ENCODE measurements around the gene AK6. TPM values are rescaled to one million over a fixed set of nuclear protein-coding genes. Genes with fewer than 3 reads are reported as not detected.
A peak's percentile ranks its signal among the peaks of the same experiment; 100 is the strongest.
"Not testable (repeated sequence)": the region's sequence is repeated elsewhere in the genome, so short reads cannot be mapped to it uniquely, and the experiment has no call there.

AK6 gene
- total RNA-seq, 6 donors from 2014 or later, result 7.2 to 31.8 (median 18.2) TPM

GRCh38 chr5:69334793-69335268 is 34.5 kb downstream of the AK6 start:
- TF ChIP-seq CTCF (IDR thresholded peaks at IDR 0.05) (peak; percentile 74 to 86 (median 78)), POLR2A (IDR thresholded peaks at IDR 0.05) (no peak), POLR2AphosphoS5 (IDR thresholded peaks at IDR 0.05) (no peak), EP300 (IDR thresholded peaks at IDR 0.05) (no peak)
- peaks cover 8 to 18% (median 13%) of the 10 kb centered on the region in 4 donors for H3K4me1 ChIP-seq
- H3K4me3 ChIP-seq, result peak overlapping the region in 2 of 4 donors; percentile 15 to 25
- DNase-seq (peak; percentile 90 to 94), ATAC-seq (ENCODE audit: low FRiP score in 2 of 2) (peak; percentile 91 to 94)
- H3K27me3 ChIP-seq, result no peaks in the 10 kb centered on the region
- H3K36me3 ChIP-seq, result no peaks in the 10 kb centered on the region
- no peaks in the 10 kb centered on the region for H3K9me3 ChIP-seq
- no peak overlapping the region for H3K27ac ChIP-seq
- 11% methylated on average over 18 of the region's 18 CpGs for WGBS, 2 donors

GRCh38 chr5:69333668-69334315 is 35.5 kb downstream of the AK6 start:
- not testable (repeated sequence) for ATAC-seq (ENCODE audit: low FRiP score in 2 of 2); H3K9me3 ChIP-seq
- 95 to 96% methylated on average over 23 to 24 of the region's 25 CpGs for WGBS, 2 donors

GRCh38 chr5:69331528-69332445 is 37.5 kb downstream of the AK6 start:
- H3K4me1 ChIP-seq, result peaks cover 8 to 18% (median 13%) of the 10 kb centered on the region in 4 donors
- H3K4me3 ChIP-seq, result peak overlapping the region in 3 of 4 donors; percentile 54 to 64 (median 57)
- no peaks in the 10 kb centered on the region for H3K36me3 ChIP-seq
- no peaks in the 10 kb centered on the region for H3K9me3 ChIP-seq
- WGBS, 2 donors, result 45 to 68% methylated on average over 11 of the region's 11 CpGs
- no peaks in the 10 kb centered on the region for H3K27me3 ChIP-seq
- ATAC-seq (ENCODE audit: low FRiP score in 2 of 2) (peak in 1 of 2 donors; percentile 45), DNase-seq (peak in 1 of 2 donors; percentile 59)
- peak overlapping the region; percentile 65 to 84 (median 78) for H3K27ac ChIP-seq
- TF ChIP-seq POLR2AphosphoS5 (IDR thresholded peaks at IDR 0.05) (no peak), POLR2A (IDR thresholded peaks at IDR 0.05) (no peak), CTCF (IDR thresholded peaks at IDR 0.05) (no peak), EP300 (IDR thresholded peaks at IDR 0.05) (no peak)

More at GRCh38 chr5:69333668-69334315, 35.5 kb downstream of the AK6 start:
- not testable (repeated sequence) for H3K27me3 ChIP-seq, H3K4me3 ChIP-seq, H3K36me3 ChIP-seq, H3K27ac ChIP-seq
- peaks cover 8 to 18% (median 13%) of the 10 kb centered on the region in 4 donors for H3K4me1 ChIP-seq
- peak in 1 of 2 donors; percentile 72 for DNase-seq

GRCh38 chr5:69329905-69330489 is 39.3 kb downstream of the AK6 start:
- Histone ChIP-seq H3K27me3 (no peaks in the 10 kb centered on the region), H3K36me3 (no peaks in the 10 kb centered on the region), H3K9me3 (no peaks in the 10 kb centered on the region), H3K4me3 (no peak overlapping the region), H3K27ac (no peak overlapping the region), H3K4me1 (peaks cover 6 to 17% (median 13%) of the 10 kb centered on the region in 4 donors)
- ATAC-seq (ENCODE audit: low FRiP score in 2 of 2), result no peak
- 79 to 84% methylated on average over 9 of the region's 9 CpGs for WGBS, 2 donors
- TF ChIP-seq CTCF (IDR thresholded peaks at IDR 0.05) (no peak), POLR2AphosphoS5 (IDR thresholded peaks at IDR 0.05) (no peak), EP300 (IDR thresholded peaks at IDR 0.05) (no peak)
- DNase-seq, result no peak

- no peaks in the 10 kb centered on the region for H3K9me3 ChIP-seq
- ATAC-seq (ENCODE audit: low FRiP score in 2 of 2), result no peak
- no peaks in the 10 kb centered on the region for H3K27me3 ChIP-seq
- DNase-seq, result no peak
- H3K4me1 ChIP-seq, result peaks cover 0 to 4% (median 0%) of the 10 kb centered on the region in 4 donors
- H3K36me3 ChIP-seq, result no peaks in the 10 kb centered on the region
- H3K27ac ChIP-seq, result no peak overlapping the region
- no peak for TF ChIP-seq POLR2A (IDR thresholded peaks at IDR 0.05)
- TF ChIP-seq POLR2AphosphoS5 (IDR thresholded peaks at IDR 0.05), result no peak
- no peak for TF ChIP-seq EP300 (IDR thresholded peaks at IDR 0.05)
- no peak for TF ChIP-seq CTCF (IDR thresholded peaks at IDR 0.05)
- H3K4me3 ChIP-seq, result no peak overlapping the region
- WGBS, 2 donors, result 77 to 100% methylated on average over 1 of the region's 1 CpG
Measured at GRCh38 chr5:69326365-69326764, 43.0 kb downstream of the AK6 start.

All from upper lobe of left lung (tissue), 6 donors.